IMR-90 (cell line): Measurements from ENCODE around the gene TRAF7. TPM values are rescaled to one million over a fixed set of nuclear protein-coding genes. Genes with fewer than 3 reads are reported as not detected.

ENCODE experiments used
- ATAC-seq: fragments of 200-7000 bp; cut with Tn5 transposase; 2 replicates; pipeline ENCODE4 v1.9.1; 2020; ENCODE audit warnings: low read depth, mild to moderate bottlenecking, moderate library complexity
- BruUV-seq: library from RNA; stranded (reverse); fragments of 400-500 nt; replicated peaks from 2 replicates; lab custom pipeline; 2021; lab: Mats Ljungman, UMichigan
- CTCF ChIA-PET: fragments of 300-600 bp; formaldehyde crosslinking; extraction: SDS; loops from one replicate; lab custom pipeline; 2021; ENCODE audit warnings: antibody characterized with exemption; lab: Yijun Ruan, JAX
- POLR2A ChIA-PET: fragments of 300-600 bp; sonication (Branson Sonifier 250); formaldehyde crosslinking; loops from one replicate; lab custom pipeline; 2022; ENCODE audit warnings: antibody characterized with exemption; ENCODE audit not compliant: unreplicated experiment; lab: Charles Lee
- DNase-seq: peaks from one replicate; pipeline ENCODE4 v3.0.0; 2013
- H2AFZ ChIP-seq: replicated peaks from 2 replicates; pipeline ENCODE3; 2013; ENCODE audit warnings: low read length, mild to moderate bottlenecking; ENCODE audit not compliant: poor library complexity
- H2AK5ac ChIP-seq: 2 replicates; pipeline ENCODE4 v1.6.1; 2013; ENCODE audit warnings: low read depth, low read length, inconsistent platforms
- H2AK9ac ChIP-seq: replicated peaks from 2 replicates; pipeline ENCODE3; 2013; ENCODE audit warnings: mild to moderate bottlenecking, low read depth, low read length, moderate library complexity; ENCODE audit not compliant: poor library complexity
- H2BK120ac ChIP-seq: 2 replicates; pipeline ENCODE4 v1.6.1; 2013; ENCODE audit warnings: low read depth, low read length, inconsistent platforms
- H2BK15ac ChIP-seq: 3 replicates; pipeline ENCODE4 v1.6.1; 2013; ENCODE audit warnings: low read depth, low read length, inconsistent platforms
- H2BK20ac ChIP-seq: 2 replicates; pipeline ENCODE4 v1.6.1; 2013; ENCODE audit warnings: low read depth, mild to moderate bottlenecking, inconsistent platforms, low read length, moderate library complexity
- H2BK5ac ChIP-seq: 2 replicates; pipeline ENCODE4 v1.6.1; 2013; ENCODE audit warnings: mild to moderate bottlenecking, low read depth, low read length, inconsistent platforms; ENCODE audit not compliant: poor library complexity, severe bottlenecking
- H3K14ac ChIP-seq: replicated peaks from 2 replicates; pipeline ENCODE4 v1.6.1; 2013; ENCODE audit warnings: low read depth, low read length, inconsistent platforms
- H3K18ac ChIP-seq: 2 replicates; pipeline ENCODE4 v1.6.1; 2013; ENCODE audit warnings: low read depth, low read length, control low read depth
- H3K23ac ChIP-seq: 2 replicates; pipeline ENCODE4 v1.6.1; 2013; ENCODE audit warnings: low read depth, low read length, inconsistent platforms
- H3K27ac ChIP-seq: 2 replicates; pipeline ENCODE4 v1.5.1; 2013; ENCODE audit warnings: mild to moderate bottlenecking, control low read depth, low read length; ENCODE audit not compliant: insufficient read depth
- H3K27me3 ChIP-seq: 2 replicates; pipeline ENCODE4 v1.6.1; 2013; ENCODE audit warnings: low read length; ENCODE audit not compliant: control insufficient read depth, insufficient read depth
- H3K36me3 ChIP-seq: 2 replicates; pipeline ENCODE4 v1.6.1; 2013; ENCODE audit warnings: low read length, mixed read lengths; ENCODE audit not compliant: control insufficient read depth, insufficient read depth
- H3K4ac ChIP-seq: 2 replicates; pipeline ENCODE4 v1.6.1; 2013; ENCODE audit warnings: low read depth, low read length, inconsistent platforms
- H3K4me1 ChIP-seq: 2 replicates; pipeline ENCODE4 v1.6.1; 2013; ENCODE audit warnings: low read length, mixed read lengths; ENCODE audit not compliant: control insufficient read depth, insufficient read depth
- H3K4me2 ChIP-seq: 2 replicates; pipeline ENCODE4 v1.6.1; 2013; ENCODE audit warnings: low read depth, mild to moderate bottlenecking, control low read depth, low read length, moderate library complexity
- H3K4me3 ChIP-seq: 2 replicates; pipeline ENCODE4 v1.5.1; 2013; ENCODE audit warnings: low read depth, mild to moderate bottlenecking, control low read depth, low read length, moderate library complexity; ENCODE audit not compliant: insufficient read depth
- H3K56ac ChIP-seq: 2 replicates; pipeline ENCODE4 v1.6.1; 2013; ENCODE audit warnings: low read length, inconsistent platforms; ENCODE audit not compliant: insufficient read depth; ENCODE audit errors: extremely low read depth
- H3K79me1 ChIP-seq, 2 experiments: 2 replicates each; pipeline ENCODE4 v1.6.1; 2013; ENCODE audit warnings: low read length in 2 of 2, inconsistent platforms in 1 of 2, low read depth in 1 of 2
- H3K9ac ChIP-seq: 2 replicates; pipeline ENCODE4 v1.6.1; 2013; ENCODE audit warnings: low read depth, low read length, control low read depth
- H3K9me1 ChIP-seq: 2 replicates; pipeline ENCODE4 v1.6.1; 2013; ENCODE audit warnings: low read length, inconsistent platforms; ENCODE audit not compliant: insufficient read depth
- H3K9me3 ChIP-seq: 2 replicates; pipeline ENCODE4 v1.6.1; 2013; ENCODE audit warnings: low read length; ENCODE audit not compliant: control insufficient read depth, insufficient read depth
- H4K20me1 ChIP-seq: 2 replicates; pipeline ENCODE4 v1.6.1; 2013; ENCODE audit warnings: low read length, inconsistent platforms; ENCODE audit not compliant: insufficient read depth
- H4K5ac ChIP-seq: 2 replicates; pipeline ENCODE4 v1.6.1; 2013; ENCODE audit warnings: mild to moderate bottlenecking, low read depth, low read length, control low read depth
- H4K8ac ChIP-seq, 2 experiments: 2 replicates each; pipeline ENCODE4 v1.6.1; 2013; ENCODE audit warnings: low read depth in 2 of 2, low read length in 2 of 2, control low read depth in 1 of 2, inconsistent platforms in 1 of 2
- H4K91ac ChIP-seq: 2 replicates; pipeline ENCODE4 v1.6.1; 2013; ENCODE audit warnings: low read depth, low read length, inconsistent platforms; ENCODE audit not compliant: insufficient read depth
- BHLHE40 ChIP-seq: fragments of 150-350 bp; IDR thresholded peaks from 2 replicates; pipeline ENCODE4 v1.6.1; 2016; ENCODE audit warnings: mild to moderate bottlenecking, low read depth, low read length
- CEBPB ChIP-seq: IDR thresholded peaks from 2 replicates; pipeline ENCODE4 v1.6.1; 2012; ENCODE audit warnings: low read depth, low read length, improper control_type of control experiment
- FOS ChIP-seq: fragments of 150-350 bp; IDR thresholded peaks from 2 replicates; pipeline ENCODE4 v1.6.1; 2016; ENCODE audit warnings: low read depth, low read length
- MAZ ChIP-seq: IDR thresholded peaks from 2 replicates; pipeline ENCODE4 v1.6.1; 2012; ENCODE audit warnings: low read depth, mild to moderate bottlenecking, low read length, improper control_type of control experiment, moderate library complexity, borderline replicate concordance
- NFE2L2 ChIP-seq: fragments of 150-350 bp; IDR thresholded peaks from 2 replicates; pipeline ENCODE4 v1.6.1; 2016; ENCODE audit warnings: low read depth, mild to moderate bottlenecking, low read length
- RCOR1 ChIP-seq: IDR thresholded peaks from 2 replicates; pipeline ENCODE4 v1.6.1; 2012; ENCODE audit warnings: mild to moderate bottlenecking, low read length, improper control_type of control experiment; ENCODE audit not compliant: insufficient replicate concordance
- RFX5 ChIP-seq: IDR thresholded peaks from 2 replicates; pipeline ENCODE4 v1.8.0; 2012; ENCODE audit warnings: low read depth, mild to moderate bottlenecking, low read length, moderate library complexity
- WGBS, 2 experiments: methylation state at CpG; one replicate each; pipeline versions ENCODE4 v1.1.5 to v1.1.7; 2013; ENCODE audit warnings: missing lambda C conversion rate in 2 of 2; ENCODE audit not compliant: insufficient read length in 1 of 2; ENCODE audit errors: extremely low coverage in 2 of 2; 5-methylcytosine and 5-hydroxymethylcytosine counted together
- dilution Hi-C: fragments of 300-500 bp; cut with HindIII; formaldehyde crosslinking; loops from one replicate; pipeline ENCODE4 v1.14.3; 2018; ENCODE audit warnings: low sequenced_read_pairs; ENCODE audit not compliant: unreplicated experiment
- in situ Hi-C: fragments of 300-500 bp; cut with MboI; formaldehyde crosslinking; loops from 3 replicates; pipeline ENCODE4 v1.14.3; 2019; ENCODE audit warnings: low sequenced_read_pairs, inconsistent platforms, mixed read lengths
- intact Hi-C: fragments of 100-400 bp; cut with micrococcal nuclease; formaldehyde crosslinking; loops from 2 replicates; pipeline ENCODE4 v1.10.0; 2022
- polyA plus RNA-seq, 3 experiments: library from polyadenylated mRNA; depleted of rRNA; stranded (reverse); fragments of >200 nt; gene quantifications; 2 replicates each; pipeline ENCODE4 v1.2.3, GENCODE V29; 2012; ENCODE audit warnings: low replicate concordance in 1 of 3
- total RNA-seq: library from RNA; depleted of rRNA; stranded (reverse); fragments of >200 nt; gene quantifications from 2 replicates; pipeline ENCODE4 v1.2.3, GENCODE V29; 2012

The TRAF7 gene
- total and polyA plus RNA-seq, 2 of the 4 experiments (the other 2 are of a cell fraction) = 29.6 to 52.6 TPM

DNA sequence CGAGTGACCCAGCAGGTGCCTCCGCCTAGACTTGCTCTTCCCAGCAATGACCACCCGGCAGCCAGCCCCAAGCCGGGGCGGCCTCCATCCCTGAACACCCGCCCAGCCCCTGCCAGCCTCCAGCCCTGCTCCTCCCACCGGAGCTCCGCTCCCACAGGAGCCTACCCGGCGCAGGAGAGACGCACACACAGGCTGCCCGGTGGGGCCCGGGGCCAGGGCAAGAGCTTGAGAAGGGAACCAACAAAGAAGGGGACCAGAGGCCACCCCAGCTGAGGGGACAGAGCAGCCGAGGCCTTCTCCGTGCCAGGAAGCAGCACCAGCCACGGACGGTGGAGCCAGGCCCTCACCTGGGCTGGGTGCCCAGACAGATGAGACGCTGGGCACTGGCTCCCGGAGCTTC, 33.7 kb upstream of the TRAF7 start:
- Histone ChIP-seq H3K18ac (no peak overlapping the region), H2BK15ac (no peak overlapping the region), H2AK5ac (no peak overlapping the region), H3K23ac (no peak overlapping the region), H3K9ac (no peak overlapping the region), H3K9me1 (no peaks in the 10 kb centered on the region), H3K79me1 (peaks cover 4 to 24% of the 10 kb centered on the region in 2 experiments; a peak in 3 of 4 replicates), H2BK5ac (no peak overlapping the region), H3K36me3 (no peaks in the 10 kb centered on the region), H2AFZ (no peak overlapping the region), H3K14ac (no peak overlapping the region), H3K4me1 (peaks cover 29% of the 10 kb centered on the region), H3K56ac (no peak overlapping the region), H4K91ac (no peak overlapping the region), H3K27ac (no peak overlapping the region), H2BK20ac (no peak overlapping the region), H3K4me2 (no peak overlapping the region), H2BK120ac (no peak overlapping the region), H2AK9ac (no peak overlapping the region), H4K8ac (no peak overlapping the region), H4K5ac (no peak overlapping the region), H3K9me3 (no peaks in the 10 kb centered on the region), H3K27me3 (no peaks in the 10 kb centered on the region), H3K4me3 (no peak overlapping the region), H3K4ac (no peak overlapping the region), H4K20me1 (peaks cover 19% of the 10 kb centered on the region)
- ATAC-seq (no peak), DNase-seq (no peak)
- no TSS peak for BruUV-seq
- dilution Hi-C loops = no loop called here
- WGBS, 2 experiments = 97% methylated on average over 3 of the region's 19 CpGs; no CpG with 5 or more reads in 1 of the 2 experiments
- ChIA-PET CTCF (interaction anchor here (0.6 to 1.6 kb wide), 2 partner anchors 19 to 33 kb away, joined by 3 to 7 read pairs; no protein-coding TSS in a partner anchor), POLR2A (no interaction called here)
- TF ChIP-seq BHLHE40 (no peak), RFX5 (no peak), MAZ (no peak), NFE2L2 (no peak), CEBPB (no peak), FOS (no peak), RCOR1 (no peak)
- in situ Hi-C loops = no loop called here
- intact Hi-C loops = no loop called here
